NCI-H2081 treated with DMSO at 0.1 percent for 48 hours (cell line): Measurements from ENCODE around the gene CDC42BPA.
"Not testable (repeated sequence)": the region's sequence is repeated elsewhere in the genome, so short reads cannot be mapped to it uniquely, and the experiment has no call there.

ENCODE experiments used
- DNase-seq: peaks from one replicate; lab custom pipeline; 2025; lab: John Stamatoyannopoulos, UW

The CDC42BPA gene

GRCh38 chr1:227197064-227197463, 121.2 kb downstream of the CDC42BPA start:
- no peak for DNase-seq

- DNase-seq: no peak
Measured at GRCh38 chr1:227192163-227192562, 126.1 kb downstream of the CDC42BPA start.

GRCh38 chr1:227191607-227192006, 126.7 kb downstream of the CDC42BPA start:
- no peak for DNase-seq

- no peak for DNase-seq
Measured at GRCh38 chr1:227190321-227190720, 128.0 kb downstream of the CDC42BPA start.

- DNase-seq: no peak
Measured at GRCh38 chr1:227185291-227185690, 133.0 kb downstream of the CDC42BPA start.

GRCh38 chr1:227182012-227182411, 136.3 kb downstream of the CDC42BPA start:
- DNase-seq: no peak

- DNase-seq: no peak
Measured at GRCh38 chr1:227175611-227176010, 142.7 kb downstream of the CDC42BPA start.

GRCh38 chr1:227174164-227174563, 144.1 kb downstream of the CDC42BPA start:
- DNase-seq: no peak

GRCh38 chr1:227170361-227171166, 147.7 kb downstream of the CDC42BPA start:
- no peak for DNase-seq

GRCh38 chr1:227169343-227169742, 148.9 kb downstream of the CDC42BPA start:
- DNase-seq: no peak

- no peak for DNase-seq
Measured at GRCh38 chr1:227167276-227168101, 150.8 kb downstream of the CDC42BPA start.

GRCh38 chr1:227166559-227166958, 151.7 kb downstream of the CDC42BPA start:
- DNase-seq: no peak

- no peak for DNase-seq
Measured at GRCh38 chr1:227161470-227161869, 156.8 kb downstream of the CDC42BPA start.

GRCh38 chr1:227156520-227156919, 161.8 kb downstream of the CDC42BPA start:
- no peak for DNase-seq

- no peak for DNase-seq
Measured at GRCh38 chr1:227155688-227156087, 162.6 kb downstream of the CDC42BPA start.

GRCh38 chr1:227155004-227155403, 163.3 kb downstream of the CDC42BPA start:
- DNase-seq: no peak

GRCh38 chr1:227152525-227152924, 165.8 kb downstream of the CDC42BPA start:
- DNase-seq: no peak

- DNase-seq: no peak
Measured at GRCh38 chr1:227140376-227140775, 177.9 kb downstream of the CDC42BPA start.

GRCh38 chr1:227136210-227136820, 182.0 kb downstream of the CDC42BPA start:
- no peak for DNase-seq

- no peak for DNase-seq
Measured at GRCh38 chr1:227134686-227135314, 183.5 kb downstream of the CDC42BPA start.

- DNase-seq: not testable (repeated sequence)
Measured at GRCh38 chr1:227132695-227133094, 185.6 kb downstream of the CDC42BPA start.

- no peak for DNase-seq
Measured at GRCh38 chr1:227131193-227131592, 187.1 kb downstream of the CDC42BPA start.
